Activated CD4-positive, alpha-beta T cell treated with anti-CD3 and anti-CD28 coated beads for 48 hours (primary cell): ENCODE measurements around the gene NADSYN1.

Experiments
- DNase-seq: peaks from one replicate; pipeline ENCODE4 v3.0.0-alpha.2; 2020

NADSYN1 gene

GRCh38 chr11:71451596-71452198, 1.3 kb upstream of the NADSYN1 start:
- DNase-seq, result no peak

- DNase-seq, result peak; percentile 64
These were observed 585 bp upstream of the NADSYN1 start for GRCh38 chr11:71452199-71453036.

GRCh38 chr11:71453918-71454304, 908 bp downstream of the NADSYN1 start:
- DNase-seq, result no peak

- no peak for DNase-seq
These were observed 1.6 kb downstream of the NADSYN1 start for GRCh38 chr11:71454470-71455113.

GRCh38 chr11:71456294-71456693, 3.3 kb downstream of the NADSYN1 start:
- no peak for DNase-seq

GRCh38 chr11:71456831-71457230, 3.8 kb downstream of the NADSYN1 start:
- no peak for DNase-seq

- no peak for DNase-seq
These were observed 5.4 kb downstream of the NADSYN1 start for GRCh38 chr11:71458146-71459070.

GRCh38 chr11:71459076-71459766, 6.2 kb downstream of the NADSYN1 start:
- DNase-seq, result no peak

DNA sequence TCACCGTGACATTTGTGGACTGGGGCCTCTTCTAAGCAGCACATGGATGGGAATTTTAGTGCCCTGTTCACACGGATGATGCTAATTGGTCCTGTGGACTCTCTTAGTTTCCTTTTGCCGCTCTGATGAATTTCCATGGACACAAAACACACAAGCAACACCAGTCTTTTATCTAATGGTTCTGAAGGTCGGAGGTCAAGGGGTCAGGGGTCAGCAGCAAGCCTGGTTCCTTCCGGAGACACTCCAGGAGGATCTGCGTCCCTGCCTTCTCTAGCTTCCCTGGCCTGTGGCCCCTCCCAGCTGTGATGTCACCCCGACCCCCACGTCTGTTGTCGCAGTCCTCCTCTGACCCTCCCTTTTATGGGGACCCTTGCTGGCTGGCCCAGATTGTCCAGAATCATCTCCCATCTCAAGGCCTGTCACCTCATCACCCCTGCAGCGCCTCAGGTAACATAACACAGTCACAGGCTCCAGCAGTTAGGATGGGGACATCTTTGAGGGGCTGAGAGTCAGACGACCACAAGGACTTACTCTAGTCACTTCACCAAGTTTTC, 6.8 kb downstream of the NADSYN1 start:
- no peak for DNase-seq

- DNase-seq, result no peak
These were observed 8.7 kb downstream of the NADSYN1 start for GRCh38 chr11:71461696-71462095.

GRCh38 chr11:71462726-71463125, 9.7 kb downstream of the NADSYN1 start:
- DNase-seq, result no peak

DNA sequence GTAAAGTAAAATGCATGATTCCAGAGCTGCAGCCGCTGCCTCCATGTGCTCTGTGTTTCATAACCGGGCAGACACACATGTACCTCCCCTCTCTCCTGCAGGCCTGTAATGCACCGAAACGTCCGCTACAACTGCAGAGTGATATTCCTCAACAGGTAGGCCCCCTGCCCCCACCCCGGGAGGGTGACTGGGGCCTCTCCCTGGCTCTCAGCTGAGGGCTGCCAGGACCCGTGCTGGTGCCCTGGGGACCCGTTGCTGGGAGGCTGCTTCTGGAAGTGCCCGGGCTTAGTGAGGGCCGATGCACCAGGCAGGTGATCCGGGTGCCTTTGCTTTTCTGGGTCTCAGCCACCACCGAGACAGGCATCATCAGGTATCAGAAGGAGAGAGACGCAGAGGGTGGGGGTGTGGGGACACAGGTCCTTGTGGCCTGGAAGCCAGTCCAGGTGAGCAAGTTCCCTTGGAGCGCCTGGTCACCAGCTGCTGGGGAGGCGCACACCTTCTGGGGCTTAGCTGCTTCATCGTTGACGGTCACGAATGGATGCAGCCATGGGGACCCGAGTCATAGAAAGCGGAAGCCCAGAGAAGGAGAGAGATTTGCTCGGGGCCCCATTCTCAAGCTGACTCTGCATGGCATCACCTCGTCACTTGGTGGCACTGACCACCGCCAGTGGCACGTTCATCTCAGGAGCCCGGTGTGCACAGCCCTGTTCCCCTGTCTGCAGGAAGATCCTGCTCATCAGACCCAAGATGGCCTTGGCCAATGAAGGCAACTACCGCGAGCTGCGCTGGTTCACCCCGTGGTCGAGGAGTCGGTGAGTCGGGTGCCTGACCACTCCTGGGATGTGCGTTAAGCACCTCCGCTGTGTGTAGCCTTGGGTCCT, 10.6 kb downstream of the NADSYN1 start:
- DNase-seq, result no peak

- no peak for DNase-seq
These were observed 12.1 kb downstream of the NADSYN1 start for GRCh38 chr11:71465054-71465453.

DNA sequence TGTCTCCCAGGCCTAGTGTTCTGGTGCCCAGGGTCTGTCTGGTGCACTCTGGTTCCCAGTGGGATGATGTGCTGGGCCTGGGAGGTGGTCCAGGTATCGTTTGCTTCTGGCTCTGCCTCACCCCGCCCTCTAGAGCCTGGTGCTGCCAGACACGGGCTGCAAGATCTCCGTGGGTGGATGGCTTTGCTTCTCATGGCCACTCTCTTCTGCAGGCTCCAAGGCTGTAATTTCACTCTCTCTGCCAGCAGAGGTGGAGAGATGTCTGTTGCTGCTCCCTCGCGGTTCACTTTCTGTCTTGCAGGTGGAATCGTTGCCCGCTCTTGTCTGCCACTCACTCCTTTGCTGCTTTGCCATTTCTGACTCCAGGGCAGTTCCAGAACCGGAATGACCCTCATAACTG, 13.4 kb downstream of the NADSYN1 start:
- DNase-seq, result no peak

- DNase-seq, result no peak
These were observed 14.2 kb downstream of the NADSYN1 start for GRCh38 chr11:71467164-71467563.

- no peak for DNase-seq
These were observed 17.9 kb downstream of the NADSYN1 start for GRCh38 chr11:71470946-71471345.

GRCh38 chr11:71472357-71472885, 19.4 kb downstream of the NADSYN1 start:
- DNase-seq, result no peak

DNA sequence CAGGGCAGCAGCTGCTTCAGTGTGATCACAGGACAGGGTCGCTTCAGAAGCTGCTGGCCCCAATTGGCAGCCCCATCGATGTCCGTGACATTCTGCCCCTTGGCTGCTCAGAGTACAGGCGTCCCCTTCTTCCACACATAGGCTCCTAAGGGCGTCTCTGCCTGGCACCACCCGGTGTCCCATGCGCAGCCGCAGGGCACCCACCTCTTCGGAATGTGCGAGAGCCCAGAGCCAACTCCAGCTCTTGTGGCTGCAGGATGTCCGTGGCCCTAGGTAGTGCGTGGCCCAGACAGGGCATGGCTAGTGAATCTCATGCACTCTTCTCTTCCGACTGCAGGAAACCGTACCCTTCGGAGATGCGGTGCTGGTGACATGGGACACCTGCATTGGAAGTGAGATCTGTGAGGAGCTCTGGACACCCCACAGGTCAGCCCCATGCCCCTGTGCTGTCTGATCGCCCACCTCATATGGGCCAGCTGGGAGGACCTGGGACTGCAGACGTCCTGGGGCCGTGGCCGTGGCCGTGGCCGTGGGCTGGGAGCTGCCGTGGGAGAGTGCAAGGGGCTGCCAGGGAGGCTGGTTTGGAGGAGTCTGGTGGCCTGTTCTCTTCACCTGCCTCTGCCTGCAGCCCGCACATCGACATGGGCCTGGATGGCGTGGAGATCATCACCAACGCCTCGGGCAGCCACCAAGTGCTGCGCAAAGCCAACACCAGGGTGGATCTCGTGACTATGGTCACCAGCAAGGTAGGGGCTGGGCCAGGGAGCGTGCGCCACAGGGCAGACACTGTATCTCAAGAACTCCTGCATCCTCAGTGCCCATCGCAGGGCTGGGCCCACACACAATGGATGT, 20.2 kb downstream of the NADSYN1 start:
- DNase-seq, result no peak

- no peak for DNase-seq
These were observed 20.7 kb downstream of the NADSYN1 start for GRCh38 chr11:71473793-71474080.
